Stimulated activated CD4-positive, alpha-beta T cell treated with anti-CD3 and anti-CD28 coated beads, Interleukin-12 subunit alpha, Interleukin-12 subunit beta, amount 100 ng/mL, for 24 hours (primary cell): ENCODE data around the gene SYDE2.
A peak's percentile ranks its signal among the peaks of the same experiment; 100 is the strongest.
"Not testable (repeated sequence)": the region's sequence is repeated elsewhere in the genome, so short reads cannot be mapped to it uniquely, and the experiment has no call there.

Experiments used
- DNase-seq, 2 experiments: peaks; one replicate each; pipeline ENCODE4 v3.0.0-alpha.2; 2020; ENCODE audit warnings: low read depth in 2 of 2

The SYDE2 gene

GRCh38 chr1:85219853-85220610, 19.2 kb upstream of the SYDE2 start:
- no peak for DNase-seq

GRCh38 chr1:85216697-85217096, 15.9 kb upstream of the SYDE2 start:
- no peak for DNase-seq

GRCh38 chr1:85214654-85215053, 13.8 kb upstream of the SYDE2 start:
- no peak for DNase-seq

- no peak for DNase-seq
These were observed 7.7 kb upstream of the SYDE2 start for GRCh38 chr1:85208488-85208887.

GRCh38 chr1:85203573-85204171, 2.9 kb upstream of the SYDE2 start:
- DNase-seq, result no peak

- DNase-seq, result no peak
These were observed 2.0 kb upstream of the SYDE2 start for GRCh38 chr1:85202864-85203255.

- no peak for DNase-seq
These were observed 1.5 kb upstream of the SYDE2 start for GRCh38 chr1:85202092-85202863.

GRCh38 chr1:85201340-85202091, 700 bp upstream of the SYDE2 start:
- peak; percentile 24 to 44 for DNase-seq

GRCh38 chr1:85199667-85200462, 951 bp downstream of the SYDE2 start:
- DNase-seq, result no peak

- DNase-seq, result no peak
These were observed 2.0 kb downstream of the SYDE2 start for GRCh38 chr1:85198864-85199263.

GRCh38 chr1:85196358-85196757, 4.5 kb downstream of the SYDE2 start:
- DNase-seq, result no peak

- DNase-seq, result no peak
These were observed 5.1 kb downstream of the SYDE2 start for GRCh38 chr1:85195703-85196102.

- DNase-seq, result not testable (repeated sequence)
These were observed 8.7 kb downstream of the SYDE2 start for GRCh38 chr1:85192129-85192528.

GRCh38 chr1:85189120-85189519, 11.7 kb downstream of the SYDE2 start:
- DNase-seq, result no peak

- no peak for DNase-seq
These were observed 12.3 kb downstream of the SYDE2 start for GRCh38 chr1:85188530-85188929.

- DNase-seq, result not testable (repeated sequence)
These were observed 13.8 kb downstream of the SYDE2 start for GRCh38 chr1:85187021-85187420.

- no peak for DNase-seq
These were observed 16.6 kb downstream of the SYDE2 start for GRCh38 chr1:85184245-85184644.

GRCh38 chr1:85182700-85183099, 18.1 kb downstream of the SYDE2 start:
- no peak for DNase-seq

- DNase-seq, result no peak
These were observed 19.9 kb downstream of the SYDE2 start for GRCh38 chr1:85180869-85181268.

- DNase-seq, result no peak
These were observed 21.3 kb downstream of the SYDE2 start for GRCh38 chr1:85179522-85179921.

- no peak for DNase-seq
These were observed 22.4 kb downstream of the SYDE2 start for GRCh38 chr1:85178396-85178795.
